NCI-H345 (cell line): ENCODE measurements around the gene MRPS21.

ENCODE experiments used
- DNase-seq: peaks from one replicate; lab custom pipeline; 2025; lab: John Stamatoyannopoulos, UW

The MRPS21 gene

DNA sequence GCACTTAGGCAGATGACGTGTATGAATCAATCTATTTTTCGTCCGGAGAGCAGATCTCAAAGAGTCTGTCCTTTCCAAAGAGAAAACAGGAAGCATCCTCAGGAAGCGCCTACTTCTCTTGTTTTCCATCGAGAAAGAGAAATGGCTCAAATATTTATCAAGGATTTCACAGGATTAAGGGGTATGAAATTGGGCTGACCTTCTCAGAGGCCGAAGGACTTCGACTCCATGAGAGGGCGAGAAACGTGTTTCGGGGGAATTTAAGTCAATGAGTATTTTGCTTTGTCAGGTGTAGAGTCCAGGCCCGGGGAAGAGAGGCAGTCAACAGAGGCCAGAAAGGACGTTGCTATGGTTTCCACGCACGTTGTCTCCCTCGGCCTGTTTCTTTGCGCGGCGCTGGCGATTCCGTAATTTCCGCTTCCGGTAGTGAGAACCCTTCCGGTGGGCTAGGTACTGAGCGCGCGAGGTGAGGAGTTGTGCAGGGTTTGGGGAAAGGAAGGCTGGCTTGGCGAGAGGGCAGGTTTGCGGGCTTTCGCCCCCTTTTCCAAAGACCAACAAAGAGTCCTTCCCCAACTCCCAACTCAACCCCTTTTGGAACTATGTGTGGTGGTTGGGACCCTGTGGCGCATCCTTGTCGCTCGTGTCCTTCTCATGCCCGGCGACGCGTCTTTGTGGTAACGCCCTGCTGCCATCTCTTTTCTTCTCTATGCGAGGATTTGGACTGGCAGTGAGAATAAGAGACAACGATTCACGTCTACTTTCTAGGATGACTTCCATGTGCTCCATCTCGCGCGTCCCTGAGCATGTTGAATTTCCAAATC is at the start of gene MRPS21:
TSS of gene MRPS21 (plus strand) at position 429 of the 821 bp plus-strand sequence. CDS start 506 bp downstream, outside the sequence.
- peak; percentile 99 for DNase-seq

- no peak for DNase-seq
Measured at GRCh38 chr1:150249936-150250335, 43.7 kb upstream of the MRPS21 start.

GRCh38 chr1:150256198-150256553 is 37.5 kb upstream of the MRPS21 start:
- DNase-seq: no peak

DNA sequence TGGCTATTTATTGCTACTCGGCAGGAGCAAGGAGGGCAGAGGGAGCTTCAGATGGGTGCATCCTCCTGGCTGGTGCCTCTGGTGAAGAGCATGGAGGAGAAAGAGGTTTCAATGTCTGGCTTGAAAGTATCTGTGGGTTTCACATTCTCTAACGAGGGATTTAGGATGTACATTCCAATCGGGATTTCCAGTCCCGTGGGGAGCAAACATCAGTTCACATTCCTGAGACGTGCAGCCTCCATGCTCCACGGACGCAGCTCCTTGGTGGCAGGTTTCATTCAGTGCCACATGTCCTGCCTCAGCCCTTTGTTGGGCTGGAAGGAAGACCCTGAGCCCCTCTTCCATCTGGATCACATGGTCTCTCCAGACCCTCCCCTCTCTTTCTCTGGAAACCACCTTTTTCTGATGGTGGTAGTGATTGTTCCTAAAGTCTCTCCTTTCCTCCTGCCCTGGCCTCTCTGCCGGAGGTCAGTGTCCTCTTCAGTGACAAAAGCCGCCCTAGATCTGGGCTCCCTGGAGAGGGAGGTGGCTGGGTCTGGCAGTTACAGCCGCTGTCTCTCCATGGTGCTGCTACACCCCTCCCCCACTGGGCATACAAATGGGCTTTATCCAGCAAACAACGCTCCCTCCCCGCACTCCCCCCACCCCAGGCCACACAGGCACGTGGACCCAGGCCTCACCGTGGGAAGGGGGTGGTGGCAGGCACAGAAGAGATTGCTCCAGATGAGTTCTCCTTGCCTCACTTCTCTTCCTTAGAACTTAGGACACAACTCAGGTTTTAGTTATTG is 36.9 kb upstream of the MRPS21 start:
- DNase-seq: peak; percentile 27

DNA sequence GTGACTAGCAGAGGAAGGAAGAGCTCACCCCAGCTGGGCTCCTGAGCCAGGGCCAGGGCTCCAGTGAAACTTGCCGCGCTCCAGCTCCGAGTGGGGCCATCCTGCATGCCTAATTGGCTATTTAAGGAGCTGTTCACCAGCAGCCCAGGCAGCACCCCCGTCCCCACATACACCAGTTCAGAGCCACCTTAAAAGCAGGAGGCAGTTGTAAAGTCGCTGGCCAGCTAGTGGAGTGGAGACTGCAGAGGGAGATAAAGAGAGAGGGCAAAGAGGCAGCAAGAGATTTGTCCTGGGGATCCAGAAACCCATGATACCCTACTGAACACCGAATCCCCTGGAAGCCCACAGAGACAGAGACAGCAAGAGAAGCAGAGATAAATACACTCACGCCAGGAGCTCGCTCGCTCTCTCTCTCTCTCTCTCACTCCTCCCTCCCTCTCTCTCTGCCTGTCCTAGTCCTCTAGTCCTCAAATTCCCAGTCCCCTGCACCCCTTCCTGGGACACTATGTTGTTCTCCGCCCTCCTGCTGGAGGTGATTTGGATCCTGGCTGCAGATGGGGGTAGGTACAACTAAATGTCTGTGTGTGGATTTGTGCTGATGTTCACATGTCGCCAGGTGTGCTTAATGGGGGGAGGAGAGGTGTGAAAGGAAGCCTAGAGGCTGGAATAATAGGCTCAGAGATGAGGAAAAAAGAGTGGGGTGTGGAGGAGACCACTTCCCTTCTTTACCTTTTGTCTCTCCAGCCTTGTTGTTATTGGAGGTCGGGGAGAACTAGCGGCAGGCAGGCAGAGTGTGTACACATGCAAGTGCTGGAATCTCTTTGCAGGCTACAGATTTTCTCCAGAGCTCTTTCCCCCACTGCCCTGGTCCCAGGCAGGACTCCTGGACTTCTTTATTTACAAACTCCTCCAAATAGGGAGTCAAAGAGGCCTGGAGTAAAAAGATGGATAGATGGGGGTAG is 35.8 kb upstream of the MRPS21 start, which contains the start of gene CA14:
TSS of gene CA14 (plus strand) at position 151 of the 962 bp plus-strand sequence. CDS start at position 506, 355 bp downstream.
- no peak for DNase-seq

DNA sequence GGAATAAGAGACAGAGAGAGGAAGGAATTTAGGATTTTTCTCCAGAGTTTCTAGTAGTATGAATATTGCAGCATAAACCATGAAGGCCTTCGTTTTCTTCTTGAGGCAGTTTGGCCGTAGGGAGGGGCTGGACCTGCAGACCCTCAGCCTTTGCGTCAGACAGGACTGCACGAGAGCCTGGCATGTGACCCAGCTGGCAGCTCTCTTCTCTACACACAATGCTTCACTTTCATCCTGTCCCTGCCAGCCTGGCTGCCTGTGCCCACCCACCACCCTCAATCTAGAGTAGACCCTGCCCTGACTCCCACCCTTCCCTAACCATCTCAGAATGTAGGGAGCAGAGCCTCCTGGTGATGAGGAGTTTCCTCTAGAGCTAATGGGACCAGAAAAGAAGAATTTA is 34.4 kb upstream of the MRPS21 start:
- DNase-seq: no peak

GRCh38 chr1:150259758-150260669 is 33.6 kb upstream of the MRPS21 start:
- DNase-seq: peak; percentile 66

- DNase-seq: no peak
Measured at GRCh38 chr1:150261367-150261766, 32.3 kb upstream of the MRPS21 start.

DNA sequence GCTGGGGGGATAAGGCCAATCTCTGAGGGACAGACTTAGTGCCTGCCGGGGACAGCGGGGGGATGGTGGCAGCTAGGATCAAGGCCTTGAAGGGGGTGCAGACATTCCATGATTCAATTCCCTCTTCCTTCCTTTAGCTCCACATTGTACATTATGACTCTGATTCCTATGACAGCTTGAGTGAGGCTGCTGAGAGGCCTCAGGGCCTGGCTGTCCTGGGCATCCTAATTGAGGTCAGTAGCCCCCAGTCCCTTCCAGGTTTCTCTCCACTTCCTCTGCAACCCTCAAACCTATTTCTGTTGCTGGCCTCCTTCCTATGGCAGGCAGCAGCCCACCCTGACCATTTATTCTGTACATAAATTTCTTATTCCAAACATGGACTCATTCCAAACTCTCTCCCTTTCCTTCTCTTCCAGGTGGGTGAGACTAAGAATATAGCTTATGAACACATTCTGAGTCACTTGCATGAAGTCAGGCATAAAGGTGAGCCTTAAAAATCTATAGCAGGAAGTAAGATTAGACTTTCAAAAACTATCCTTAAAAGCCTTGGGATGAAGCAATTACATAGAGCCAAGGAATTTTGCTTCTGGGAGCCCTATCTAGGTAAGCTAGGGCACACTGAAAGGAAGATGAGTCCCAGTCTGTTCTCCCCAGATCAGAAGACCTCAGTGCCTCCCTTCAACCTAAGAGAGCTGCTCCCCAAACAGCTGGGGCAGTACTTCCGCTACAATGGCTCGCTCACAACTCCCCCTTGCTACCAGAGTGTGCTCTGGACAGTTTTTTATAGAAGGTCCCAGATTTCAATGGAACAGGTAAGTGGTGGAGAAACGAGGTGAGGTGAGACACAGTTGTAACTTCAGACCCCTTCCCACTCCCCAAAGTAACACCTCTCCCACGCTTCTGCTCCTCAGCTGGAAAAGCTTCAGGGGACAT is 31.0 kb upstream of the MRPS21 start:
- no peak for DNase-seq

- no peak for DNase-seq
Measured at GRCh38 chr1:150263549-150263948, 30.1 kb upstream of the MRPS21 start.

GRCh38 chr1:150267896-150268295 is 25.8 kb upstream of the MRPS21 start:
- no peak for DNase-seq

DNA sequence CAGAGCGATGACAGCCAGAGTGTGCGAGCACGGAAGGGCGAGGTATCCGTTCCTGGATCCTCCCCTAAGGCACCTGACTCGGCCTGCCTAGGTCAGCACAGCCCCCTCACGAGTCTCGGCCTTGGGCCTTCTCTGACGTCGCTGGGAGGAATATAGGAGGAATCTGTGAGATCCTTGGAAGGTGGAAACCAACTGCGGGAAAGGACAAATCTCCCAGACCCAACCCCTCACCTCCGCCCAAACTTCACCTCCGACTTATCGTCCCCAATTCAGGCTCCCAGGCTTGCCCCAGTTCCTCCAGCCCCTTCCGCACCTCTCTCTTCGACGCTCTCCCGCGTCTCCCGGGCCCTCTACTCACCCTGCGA is 25.3 kb upstream of the MRPS21 start:
- peak; percentile 45 for DNase-seq

DNA sequence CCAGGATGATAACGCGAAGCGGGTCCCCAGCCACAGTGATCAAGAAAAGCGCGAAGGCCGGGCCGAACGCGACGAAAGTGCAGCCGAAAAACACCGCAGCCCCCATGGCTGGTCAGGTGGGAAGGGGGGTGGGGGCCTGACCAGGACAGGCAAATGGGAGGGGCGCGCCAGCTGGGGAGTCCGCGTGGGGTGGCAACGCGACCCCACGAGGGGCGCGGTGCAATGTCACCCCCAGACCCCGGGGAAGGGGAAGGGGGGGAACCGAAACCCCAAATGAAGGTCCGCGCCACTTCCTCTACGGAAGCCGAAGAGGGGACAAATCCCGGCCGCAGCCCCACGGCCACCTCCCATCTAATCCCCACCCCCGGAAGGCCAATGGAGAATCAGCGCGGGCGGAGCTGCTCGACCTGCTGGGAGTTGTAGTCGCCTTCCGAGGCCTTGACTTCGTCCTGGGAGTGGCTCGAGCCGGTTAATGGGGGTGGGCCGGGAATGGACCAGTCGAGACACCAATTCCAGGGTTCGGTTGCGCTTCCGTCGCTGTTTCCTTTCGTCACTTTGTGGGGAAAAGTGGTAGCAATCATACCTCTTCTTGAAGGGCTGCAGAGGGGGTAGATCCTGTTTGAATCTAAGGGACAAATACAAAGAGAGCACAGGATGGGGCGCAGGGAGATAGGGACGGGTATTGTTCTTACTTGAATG is 24.8 kb upstream of the MRPS21 start, which contains the start of gene APH1A:
TSS of gene APH1A (minus strand) at position 312 of the 699 bp plus-strand sequence. CDS start at position 106, 206 bp downstream.
- peak; percentile 100 for DNase-seq

DNA sequence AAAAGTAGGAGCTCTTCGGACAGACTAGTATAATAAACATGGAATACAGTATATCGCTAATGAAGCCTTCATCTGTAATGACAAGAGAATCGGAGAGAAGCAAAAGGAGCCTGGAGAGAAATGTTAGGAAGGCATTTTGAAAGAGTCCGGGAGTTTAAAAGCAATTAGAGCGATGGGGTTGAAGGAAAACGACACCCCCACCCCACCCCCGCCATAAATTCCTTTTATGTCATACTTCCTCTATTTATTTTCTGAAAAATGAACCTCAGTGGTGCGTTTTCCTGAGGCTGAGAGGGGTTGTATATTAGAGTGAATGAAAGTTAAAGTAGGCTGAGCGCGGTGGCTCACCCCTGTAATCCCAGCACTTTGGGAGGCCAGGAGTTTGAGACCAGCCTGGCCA is 24.2 kb upstream of the MRPS21 start:
- no peak for DNase-seq

DNA sequence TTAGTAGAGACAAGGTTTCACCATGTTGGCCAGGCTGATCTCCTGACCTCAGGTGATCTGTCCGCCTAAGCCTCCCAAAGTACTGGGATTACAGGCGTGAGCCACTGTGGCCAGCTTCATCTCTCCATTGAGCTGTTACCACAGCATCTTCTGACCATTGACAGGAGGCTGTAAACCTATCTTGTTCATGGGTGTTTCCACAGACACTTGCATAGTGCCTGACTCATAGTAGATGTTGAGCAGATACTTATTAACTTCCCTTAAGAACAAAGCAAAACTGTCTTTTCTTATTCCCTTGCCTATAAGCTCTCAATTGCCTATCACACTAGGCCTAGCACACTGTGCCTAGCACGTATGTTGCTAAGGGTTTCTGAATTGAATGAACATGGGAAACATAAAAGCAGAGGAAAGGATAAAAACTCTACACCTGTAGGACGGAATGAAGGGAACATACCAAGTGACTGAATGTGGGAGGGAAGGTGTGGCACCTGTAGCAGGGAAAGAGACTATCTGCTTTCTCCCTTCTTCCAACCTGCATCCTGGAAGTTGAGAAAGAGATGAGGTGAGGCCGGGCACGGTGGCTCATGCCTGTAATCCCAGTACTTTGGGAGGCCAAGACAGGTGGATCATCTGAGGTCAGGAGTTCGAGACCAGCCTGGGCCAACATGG is 22.2 kb upstream of the MRPS21 start:
- DNase-seq: no peak

- DNase-seq: no peak
Measured at GRCh38 chr1:150273311-150273710, 20.4 kb upstream of the MRPS21 start.

DNA sequence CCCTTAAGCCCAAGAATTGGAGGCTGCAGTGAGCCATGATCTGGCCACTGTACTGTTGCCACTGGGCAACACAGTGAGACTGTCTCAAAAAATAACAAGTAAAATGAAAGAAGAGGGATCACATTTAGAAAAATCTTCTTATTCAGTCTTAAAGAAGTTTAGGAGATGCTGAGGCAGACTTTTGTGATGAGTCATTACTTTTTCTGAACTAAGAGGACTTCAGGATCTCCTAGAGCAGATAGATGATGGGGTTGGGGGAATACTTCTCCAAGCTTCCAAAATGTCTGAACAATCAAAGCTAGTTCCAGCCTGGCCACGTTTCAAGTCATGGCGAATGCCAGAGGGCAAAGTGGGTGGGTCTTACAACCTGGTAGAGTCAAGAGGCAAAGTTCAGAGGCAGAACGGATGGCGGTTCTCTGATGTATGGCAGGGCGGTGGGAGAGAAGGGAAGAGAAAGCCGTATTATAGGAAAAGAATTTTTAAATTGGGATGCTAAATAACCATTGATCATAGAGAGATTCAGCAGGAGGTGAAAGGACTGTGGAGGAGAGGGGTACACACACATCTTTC is 13.4 kb upstream of the MRPS21 start:
- DNase-seq: no peak

DNA sequence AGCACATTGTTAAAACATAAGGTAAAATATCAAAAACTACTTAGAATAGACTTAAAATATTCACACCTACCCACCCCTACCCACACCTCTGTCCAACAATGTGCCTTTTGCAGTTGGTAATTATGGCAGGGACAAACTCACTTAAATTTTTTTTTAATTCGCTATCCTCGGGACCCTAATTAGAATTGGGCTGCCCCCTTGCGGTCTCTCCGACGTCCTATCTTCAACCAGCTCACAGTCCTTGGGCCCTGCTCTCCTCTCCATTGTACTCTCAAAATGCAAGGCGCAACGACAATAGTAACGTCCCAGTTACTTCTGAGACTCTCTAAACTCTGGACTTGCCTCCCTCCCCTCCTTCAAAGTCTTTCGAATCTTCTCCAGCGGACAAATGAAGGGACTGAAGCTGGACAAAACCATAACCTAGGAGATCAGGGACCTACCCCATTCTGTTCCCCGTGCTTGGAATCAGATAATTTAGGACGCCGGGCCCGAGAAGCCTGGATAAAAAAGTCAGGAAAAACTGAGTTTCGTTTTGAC is 12.4 kb upstream of the MRPS21 start:
- peak; percentile 83 for DNase-seq
